Progenitor cell of endocrine pancreas (in vitro differentiated cells): ENCODE results near the gene STAMBPL1. TPM values are rescaled to one million over a fixed set of nuclear protein-coding genes. Genes with fewer than 3 reads are reported as not detected.
A peak's percentile ranks its signal among the peaks of the same experiment; 100 is the strongest.
"Not testable (repeated sequence)": the region's sequence is repeated elsewhere in the genome, so short reads cannot be mapped to it uniquely, and the experiment has no call there.

Source experiments
- DNase-seq: peaks from one replicate; pipeline ENCODE4 v3.0.0; 2021; ENCODE audit warnings: low spot score; ENCODE audit not compliant: unreplicated experiment
- H3K27ac Mint-ChIP-seq: 2 replicates; pipeline ENCODE4 v1.8.0; 2021; ENCODE audit warnings: mild to moderate bottlenecking, moderate library complexity, mixed read lengths
- H3K27me3 Mint-ChIP-seq: 2 replicates; pipeline ENCODE4 v1.8.0; 2021; ENCODE audit warnings: mixed read lengths
- H3K36me3 Mint-ChIP-seq: 2 replicates; pipeline ENCODE4 v1.8.0; 2022; ENCODE audit warnings: mixed read lengths; ENCODE audit not compliant: insufficient read depth
- H3K4me1 Mint-ChIP-seq: 2 replicates; pipeline ENCODE4 v1.8.0; 2021; ENCODE audit warnings: low read depth, mixed read lengths
- H3K4me3 Mint-ChIP-seq: 2 replicates; pipeline ENCODE4 v1.8.0; 2021; ENCODE audit warnings: low read depth, mild to moderate bottlenecking, moderate library complexity, mixed read lengths
- H3K9me3 Mint-ChIP-seq: 2 replicates; pipeline ENCODE4 v1.8.0; 2021; ENCODE audit warnings: low read depth, mixed read lengths
- total RNA-seq: library from RNA; stranded (reverse); gene quantifications from 2 replicates; pipeline ENCODE4 v1.2.1, GENCODE V29; 2021
- TF ChIP-seq, protein P1 (sequence below): fragments of 200-600 bp; sonication (generic); IDR thresholded peaks from one replicate; pipeline ENCODE4 v1.5.0; 2021; ENCODE audit warnings: antibody characterized with exemption, mild to moderate bottlenecking; ENCODE audit not compliant: unreplicated experiment

The STAMBPL1 gene
- total RNA-seq, 1 donor from 2014 or later, result 1.3 TPM

DNA sequence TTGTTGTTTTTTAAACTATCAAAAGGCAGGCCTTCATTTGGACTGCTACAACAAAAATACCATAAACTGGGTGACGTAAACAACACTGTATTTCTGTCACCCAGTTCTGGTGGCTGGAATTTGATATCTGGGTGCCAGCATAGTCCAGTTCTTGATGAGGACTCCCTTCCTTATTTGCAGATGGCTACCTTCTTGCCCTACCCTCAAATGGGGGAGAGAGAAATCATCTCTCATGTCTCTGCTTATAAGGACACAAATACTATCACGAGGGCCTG, 47.3 kb downstream of the STAMBPL1 start:
- H3K9me3 Mint-ChIP-seq, result no peaks in the 10 kb centered on the region
- peaks cover 7% of the 10 kb centered on the region for H3K27me3 Mint-ChIP-seq
- H3K36me3 Mint-ChIP-seq, result no peaks in the 10 kb centered on the region
- H3K4me1 Mint-ChIP-seq, result peaks cover 7% of the 10 kb centered on the region
- no peak overlapping the region for H3K4me3 Mint-ChIP-seq
- no peak overlapping the region for H3K27ac Mint-ChIP-seq
- DNase-seq, result no peak
- TF ChIP-seq, protein P1, sequence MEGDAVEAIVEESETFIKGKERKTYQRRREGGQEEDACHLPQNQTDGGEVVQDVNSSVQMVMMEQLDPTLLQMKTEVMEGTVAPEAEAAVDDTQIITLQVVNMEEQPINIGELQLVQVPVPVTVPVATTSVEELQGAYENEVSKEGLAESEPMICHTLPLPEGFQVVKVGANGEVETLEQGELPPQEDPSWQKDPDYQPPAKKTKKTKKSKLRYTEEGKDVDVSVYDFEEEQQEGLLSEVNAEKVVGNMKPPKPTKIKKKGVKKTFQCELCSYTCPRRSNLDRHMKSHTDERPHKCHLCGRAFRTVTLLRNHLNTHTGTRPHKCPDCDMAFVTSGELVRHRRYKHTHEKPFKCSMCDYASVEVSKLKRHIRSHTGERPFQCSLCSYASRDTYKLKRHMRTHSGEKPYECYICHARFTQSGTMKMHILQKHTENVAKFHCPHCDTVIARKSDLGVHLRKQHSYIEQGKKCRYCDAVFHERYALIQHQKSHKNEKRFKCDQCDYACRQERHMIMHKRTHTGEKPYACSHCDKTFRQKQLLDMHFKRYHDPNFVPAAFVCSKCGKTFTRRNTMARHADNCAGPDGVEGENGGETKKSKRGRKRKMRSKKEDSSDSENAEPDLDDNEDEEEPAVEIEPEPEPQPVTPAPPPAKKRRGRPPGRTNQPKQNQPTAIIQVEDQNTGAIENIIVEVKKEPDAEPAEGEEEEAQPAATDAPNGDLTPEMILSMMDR, result no peak

DNA sequence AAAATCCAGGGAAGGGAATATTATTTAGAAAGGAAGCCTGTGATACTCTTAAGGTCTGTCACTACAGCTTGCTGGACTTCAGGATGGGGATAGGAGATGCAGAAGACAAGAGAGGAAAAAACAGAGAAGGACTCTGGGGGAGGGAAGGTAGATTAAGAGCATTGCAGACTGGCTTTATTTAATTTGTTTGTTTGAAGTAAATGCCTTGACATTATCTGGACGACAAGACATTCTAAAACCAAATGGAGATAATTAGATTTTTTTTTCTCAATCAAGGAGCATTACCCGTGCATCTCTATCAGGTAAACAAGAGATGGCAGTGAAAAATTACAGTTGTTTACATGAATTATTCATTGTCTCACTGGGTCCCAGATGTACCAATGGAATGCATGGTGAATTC, 48.2 kb downstream of the STAMBPL1 start:
- no peaks in the 10 kb centered on the region for H3K9me3 Mint-ChIP-seq
- H3K27ac Mint-ChIP-seq, result no peak overlapping the region
- H3K4me1 Mint-ChIP-seq, result peaks cover 7% of the 10 kb centered on the region
- TF ChIP-seq, protein P1, result no peak
- no peak overlapping the region for H3K4me3 Mint-ChIP-seq
- H3K27me3 Mint-ChIP-seq, result peaks cover 7% of the 10 kb centered on the region
- no peaks in the 10 kb centered on the region for H3K36me3 Mint-ChIP-seq
- DNase-seq, result no peak

DNA sequence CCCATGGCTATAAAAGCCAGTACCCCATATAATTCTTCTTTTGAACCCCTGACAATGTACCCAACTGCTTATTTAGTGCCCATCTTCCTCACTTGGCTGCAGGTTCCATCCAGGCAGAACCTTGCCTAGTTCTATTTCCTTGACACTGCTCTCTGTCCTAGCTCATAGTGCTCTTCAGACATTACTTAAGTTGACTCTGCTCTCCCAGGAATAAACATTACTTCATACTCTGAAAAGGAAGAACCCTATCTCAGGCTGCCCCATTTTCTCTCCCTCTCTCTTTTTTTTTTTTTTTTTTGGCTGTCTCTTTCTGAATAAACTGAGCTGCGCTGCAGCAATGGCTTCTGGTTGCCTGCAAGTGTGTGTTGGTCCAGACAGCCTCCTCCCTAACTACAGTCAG, 51.5 kb downstream of the STAMBPL1 start:
- Mint-ChIP-seq H3K4me1 (peaks cover 7% of the 10 kb centered on the region), H3K27ac (no peak overlapping the region), H3K36me3 (no peaks in the 10 kb centered on the region), H3K27me3 (peaks cover 7% of the 10 kb centered on the region), H3K9me3 (no peaks in the 10 kb centered on the region), H3K4me3 (no peak overlapping the region)
- TF ChIP-seq, protein P1, result no peak
- no peak for DNase-seq

DNA sequence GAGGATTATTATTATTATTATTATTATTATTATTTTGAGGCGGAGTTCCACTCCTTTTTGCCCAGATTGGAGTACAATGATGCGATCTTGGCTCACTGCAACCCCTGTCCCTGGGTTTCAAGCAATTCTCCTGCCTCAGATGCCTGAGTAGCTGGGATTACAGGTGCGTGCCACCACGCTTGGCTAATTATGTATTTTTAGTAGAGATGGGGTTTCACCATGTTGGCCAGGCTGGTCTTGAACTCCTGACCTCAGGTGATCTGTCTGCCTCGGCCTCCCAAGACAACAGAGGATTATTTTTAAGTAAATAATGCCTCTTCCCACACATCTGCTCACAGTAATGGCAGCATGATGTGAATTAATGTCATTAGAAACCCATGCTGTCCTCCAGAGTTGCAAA, 52.0 kb downstream of the STAMBPL1 start:
- not testable (repeated sequence) for H3K27me3 Mint-ChIP-seq, H3K4me1 Mint-ChIP-seq, H3K36me3 Mint-ChIP-seq, H3K27ac Mint-ChIP-seq, DNase-seq, H3K9me3 Mint-ChIP-seq, H3K4me3 Mint-ChIP-seq

DNA sequence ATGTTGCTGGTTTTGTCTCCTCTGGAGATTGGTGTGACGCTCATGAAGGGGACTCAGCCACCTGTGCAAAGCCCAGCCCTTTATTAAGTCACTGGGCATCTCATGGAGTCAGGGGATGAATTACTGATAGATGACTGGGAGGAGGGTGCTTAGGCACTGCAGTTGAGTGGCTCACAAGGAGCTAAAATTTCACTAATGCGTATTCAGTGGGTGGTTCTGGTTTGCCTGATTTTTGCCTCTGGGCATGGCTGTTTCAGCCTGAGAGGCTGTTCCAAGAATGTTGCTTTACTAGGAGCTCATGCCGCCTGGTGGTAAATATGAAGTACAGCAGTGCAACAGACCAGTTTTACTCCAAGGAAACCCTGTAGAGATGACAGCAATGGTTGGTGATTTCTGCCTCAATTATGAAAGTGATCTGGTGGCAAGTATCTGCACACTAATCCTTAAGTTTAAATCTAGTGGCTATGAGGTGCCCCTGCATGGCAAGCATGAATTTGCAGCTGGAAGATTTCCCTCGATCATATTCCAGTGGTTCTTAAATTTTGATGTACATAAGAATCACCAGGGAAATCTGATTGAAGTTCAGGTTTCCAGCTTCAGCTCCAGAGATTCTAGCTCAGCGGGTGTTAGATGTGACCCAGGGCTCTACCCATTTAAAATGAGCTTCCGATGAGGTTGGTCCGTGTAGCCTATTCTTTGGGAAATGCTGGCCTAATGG, 52.7 kb downstream of the STAMBPL1 start:
- DNase-seq, result no peak
- Mint-ChIP-seq H3K27ac (no peak overlapping the region), H3K4me1 (peaks cover 3% of the 10 kb centered on the region), H3K4me3 (no peak overlapping the region), H3K36me3 (no peaks in the 10 kb centered on the region), H3K27me3 (peaks cover 7% of the 10 kb centered on the region), H3K9me3 (no peaks in the 10 kb centered on the region)
- TF ChIP-seq, protein P1, result peak; percentile 89

DNA sequence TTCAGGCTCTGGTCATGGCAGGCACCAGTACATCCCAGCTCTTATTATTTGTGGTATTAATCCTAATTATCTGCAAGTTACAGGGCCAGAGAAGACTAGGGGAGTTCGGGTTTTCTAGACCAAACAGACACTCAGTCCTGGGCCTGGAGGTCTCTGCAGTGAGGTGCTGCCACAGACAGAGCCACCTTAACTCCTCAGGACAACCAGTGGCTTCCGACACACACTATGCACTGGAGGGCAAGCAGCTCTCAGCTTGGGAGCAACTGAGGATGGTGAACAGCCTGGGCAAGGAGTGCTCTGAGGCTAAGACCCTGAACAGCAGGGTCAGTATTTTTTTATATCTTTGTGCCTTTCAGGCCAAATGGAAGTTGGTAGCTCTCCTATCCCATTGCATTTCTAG, 53.5 kb downstream of the STAMBPL1 start:
- Mint-ChIP-seq H3K36me3 (no peaks in the 10 kb centered on the region), H3K9me3 (no peaks in the 10 kb centered on the region), H3K4me3 (no peak overlapping the region), H3K27ac (no peak overlapping the region), H3K4me1 (peaks cover 3% of the 10 kb centered on the region), H3K27me3 (peaks cover 7% of the 10 kb centered on the region)
- DNase-seq, result no peak
- TF ChIP-seq, protein P1, result no peak
